ENCODE data around the gene MLH3.

DNA sequence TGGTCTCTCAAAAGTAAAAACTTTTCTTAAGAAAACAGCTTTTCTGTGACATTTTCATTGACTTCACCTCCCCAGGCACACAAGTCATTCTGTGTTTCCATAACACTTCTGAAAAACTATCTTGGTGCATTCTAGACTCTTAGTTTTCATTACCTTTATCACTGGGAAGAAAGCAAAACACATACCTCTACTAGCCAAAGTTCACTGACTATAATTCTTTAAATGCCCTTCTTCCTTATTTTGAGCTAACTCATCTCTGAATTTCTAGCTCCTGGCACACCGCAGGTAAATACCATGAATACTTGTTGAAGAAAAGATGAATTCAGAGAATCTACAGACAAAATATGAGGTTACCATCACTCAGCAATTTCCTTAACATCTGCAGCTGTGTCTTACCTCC lies 21.1 kb downstream of the MLH3 start:
- TF ChIP-seq, protein P1, sequence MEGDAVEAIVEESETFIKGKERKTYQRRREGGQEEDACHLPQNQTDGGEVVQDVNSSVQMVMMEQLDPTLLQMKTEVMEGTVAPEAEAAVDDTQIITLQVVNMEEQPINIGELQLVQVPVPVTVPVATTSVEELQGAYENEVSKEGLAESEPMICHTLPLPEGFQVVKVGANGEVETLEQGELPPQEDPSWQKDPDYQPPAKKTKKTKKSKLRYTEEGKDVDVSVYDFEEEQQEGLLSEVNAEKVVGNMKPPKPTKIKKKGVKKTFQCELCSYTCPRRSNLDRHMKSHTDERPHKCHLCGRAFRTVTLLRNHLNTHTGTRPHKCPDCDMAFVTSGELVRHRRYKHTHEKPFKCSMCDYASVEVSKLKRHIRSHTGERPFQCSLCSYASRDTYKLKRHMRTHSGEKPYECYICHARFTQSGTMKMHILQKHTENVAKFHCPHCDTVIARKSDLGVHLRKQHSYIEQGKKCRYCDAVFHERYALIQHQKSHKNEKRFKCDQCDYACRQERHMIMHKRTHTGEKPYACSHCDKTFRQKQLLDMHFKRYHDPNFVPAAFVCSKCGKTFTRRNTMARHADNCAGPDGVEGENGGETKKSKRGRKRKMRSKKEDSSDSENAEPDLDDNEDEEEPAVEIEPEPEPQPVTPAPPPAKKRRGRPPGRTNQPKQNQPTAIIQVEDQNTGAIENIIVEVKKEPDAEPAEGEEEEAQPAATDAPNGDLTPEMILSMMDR (conservative IDR thresholded peaks at IDR 0.05), result no peak
- no peak for TF ChIP-seq EZH2 (IDR thresholded peaks at IDR 0.05; ENCODE audit: low read depth)

All from PC-9 (cell line).